ENCODE data around the gene IQCB1.
A peak's percentile ranks its signal among the peaks of the same experiment; 100 is the strongest.
"Not testable (repeated sequence)": the region's sequence is repeated elsewhere in the genome, so short reads cannot be mapped to it uniquely, and the experiment has no call there.

The IQCB1 gene

DNA sequence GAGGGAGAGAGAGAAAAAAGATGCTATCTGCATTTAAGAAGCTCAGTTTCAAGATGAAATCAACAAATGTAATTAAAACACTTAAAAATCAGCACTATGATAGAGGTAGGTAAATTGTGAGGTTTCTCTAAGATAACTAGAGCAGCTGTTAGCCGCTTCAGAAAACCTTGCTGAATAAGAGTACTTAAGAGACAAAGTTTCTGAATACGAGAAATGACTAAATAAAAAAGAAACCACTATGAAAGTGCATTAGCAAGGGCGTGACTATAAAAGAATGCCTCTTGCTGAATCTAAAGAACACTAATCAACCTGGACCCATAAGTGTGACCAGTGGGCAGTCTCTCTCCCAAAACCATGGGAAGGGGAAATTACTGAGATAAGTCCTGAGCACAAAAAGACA is 41.8 kb downstream of the IQCB1 start:
- Histone ChIP-seq H3K4me3 (replicated peaks; ENCODE audit: low read depth, low read length) (peak overlapping the region; percentile 0; the same call in 1 of the 2 replicates), H3K27me3 (replicated peaks; ENCODE audit: control insufficient read depth, insufficient read depth, low read length) (no peaks in the 10 kb centered on the region), H3K36me3 (ENCODE audit: control insufficient read depth, insufficient read depth, low read length) (peaks cover 2% of the 10 kb centered on the region)
- no peak for DNase-seq (ENCODE audit: extremely low read depth, insufficient read length)
- TF ChIP-seq, protein P1, sequence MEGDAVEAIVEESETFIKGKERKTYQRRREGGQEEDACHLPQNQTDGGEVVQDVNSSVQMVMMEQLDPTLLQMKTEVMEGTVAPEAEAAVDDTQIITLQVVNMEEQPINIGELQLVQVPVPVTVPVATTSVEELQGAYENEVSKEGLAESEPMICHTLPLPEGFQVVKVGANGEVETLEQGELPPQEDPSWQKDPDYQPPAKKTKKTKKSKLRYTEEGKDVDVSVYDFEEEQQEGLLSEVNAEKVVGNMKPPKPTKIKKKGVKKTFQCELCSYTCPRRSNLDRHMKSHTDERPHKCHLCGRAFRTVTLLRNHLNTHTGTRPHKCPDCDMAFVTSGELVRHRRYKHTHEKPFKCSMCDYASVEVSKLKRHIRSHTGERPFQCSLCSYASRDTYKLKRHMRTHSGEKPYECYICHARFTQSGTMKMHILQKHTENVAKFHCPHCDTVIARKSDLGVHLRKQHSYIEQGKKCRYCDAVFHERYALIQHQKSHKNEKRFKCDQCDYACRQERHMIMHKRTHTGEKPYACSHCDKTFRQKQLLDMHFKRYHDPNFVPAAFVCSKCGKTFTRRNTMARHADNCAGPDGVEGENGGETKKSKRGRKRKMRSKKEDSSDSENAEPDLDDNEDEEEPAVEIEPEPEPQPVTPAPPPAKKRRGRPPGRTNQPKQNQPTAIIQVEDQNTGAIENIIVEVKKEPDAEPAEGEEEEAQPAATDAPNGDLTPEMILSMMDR (IDR thresholded peaks at IDR 0.05; ENCODE audit: insufficient read depth, low read length, poor library complexity, severe bottlenecking), result no peak

DNA sequence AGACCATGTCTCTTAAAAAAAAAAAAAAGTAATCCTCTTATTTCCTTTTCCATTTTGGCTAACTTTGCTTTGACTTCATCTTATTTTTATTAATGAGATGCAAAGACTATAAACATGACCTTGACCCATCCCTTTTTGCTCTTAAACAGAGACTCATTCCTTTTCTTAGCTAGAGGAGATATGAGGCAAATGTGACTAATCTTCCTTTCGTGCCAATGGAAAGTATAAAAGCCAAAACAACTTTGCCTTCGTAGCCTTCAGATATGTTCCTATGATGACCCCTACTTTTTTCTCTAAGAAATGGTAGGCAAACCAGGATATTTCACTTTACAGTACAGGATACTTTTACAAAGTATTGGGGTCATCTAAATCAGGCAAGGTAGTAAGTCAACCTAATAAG is 48.4 kb downstream of the IQCB1 start:
- no peak overlapping the region for H3K4me3 ChIP-seq (replicated peaks; ENCODE audit: low read depth, low read length)
- H3K36me3 ChIP-seq (ENCODE audit: control insufficient read depth, insufficient read depth, low read length), result peaks cover 5% of the 10 kb centered on the region
- DNase-seq (ENCODE audit: extremely low read depth, insufficient read length), result no peak
- TF ChIP-seq, protein P1 (IDR thresholded peaks at IDR 0.05; ENCODE audit: insufficient read depth, low read length, poor library complexity, severe bottlenecking), result no peak
- H3K27me3 ChIP-seq (replicated peaks; ENCODE audit: control insufficient read depth, insufficient read depth, low read length), result no peaks in the 10 kb centered on the region

DNA sequence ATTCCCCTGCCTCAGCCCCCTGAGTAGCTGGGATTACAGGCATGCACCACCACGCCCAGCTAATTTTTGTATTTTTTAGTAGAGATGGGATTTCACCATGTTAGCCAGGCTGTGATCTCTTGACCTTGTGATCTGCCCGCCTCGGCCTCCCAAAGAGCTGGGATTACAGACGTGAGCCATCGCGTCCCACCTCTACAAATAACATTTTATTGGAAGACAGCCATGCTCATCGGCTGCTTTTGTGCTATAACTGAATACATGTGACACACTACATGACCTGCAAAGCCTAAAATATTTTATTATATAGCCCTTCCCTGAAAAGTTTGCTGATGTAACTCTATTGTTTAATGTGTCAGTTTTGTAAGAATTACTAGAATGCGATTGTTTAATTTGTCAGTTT is 52.1 kb downstream of the IQCB1 start:
- not testable (repeated sequence) for H3K36me3 ChIP-seq (ENCODE audit: control insufficient read depth, insufficient read depth, low read length); H3K27me3 ChIP-seq (replicated peaks; ENCODE audit: control insufficient read depth, insufficient read depth, low read length); DNase-seq (ENCODE audit: extremely low read depth, insufficient read length); H3K4me3 ChIP-seq (replicated peaks; ENCODE audit: low read depth, low read length)

DNA sequence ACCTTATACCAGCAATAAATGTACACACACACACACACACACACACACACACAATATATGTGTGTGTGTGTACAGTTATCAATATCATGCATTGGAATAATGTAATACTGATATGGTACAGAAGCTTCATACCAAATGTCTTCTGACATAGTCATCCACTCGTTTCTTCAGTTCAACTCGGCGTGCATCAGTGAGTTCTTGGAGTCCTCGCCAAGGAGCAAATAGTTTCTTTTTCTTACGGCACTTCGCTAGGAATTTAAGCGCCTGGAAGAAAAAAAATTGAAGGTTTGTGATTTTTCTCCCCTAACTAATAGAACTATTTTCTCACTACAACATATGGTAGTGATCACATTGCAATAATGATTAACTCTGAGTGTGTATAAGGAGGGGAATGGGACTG is 53.2 kb downstream of the IQCB1 start:
- Histone ChIP-seq H3K27me3 (replicated peaks; ENCODE audit: control insufficient read depth, insufficient read depth, low read length) (no peaks in the 10 kb centered on the region), H3K4me3 (replicated peaks; ENCODE audit: low read depth, low read length) (no peak overlapping the region), H3K36me3 (ENCODE audit: control insufficient read depth, insufficient read depth, low read length) (peaks cover 6% of the 10 kb centered on the region)
- TF ChIP-seq, protein P1 (IDR thresholded peaks at IDR 0.05; ENCODE audit: insufficient read depth, low read length, poor library complexity, severe bottlenecking), result no peak
- no peak for DNase-seq (ENCODE audit: extremely low read depth, insufficient read length)

DNA sequence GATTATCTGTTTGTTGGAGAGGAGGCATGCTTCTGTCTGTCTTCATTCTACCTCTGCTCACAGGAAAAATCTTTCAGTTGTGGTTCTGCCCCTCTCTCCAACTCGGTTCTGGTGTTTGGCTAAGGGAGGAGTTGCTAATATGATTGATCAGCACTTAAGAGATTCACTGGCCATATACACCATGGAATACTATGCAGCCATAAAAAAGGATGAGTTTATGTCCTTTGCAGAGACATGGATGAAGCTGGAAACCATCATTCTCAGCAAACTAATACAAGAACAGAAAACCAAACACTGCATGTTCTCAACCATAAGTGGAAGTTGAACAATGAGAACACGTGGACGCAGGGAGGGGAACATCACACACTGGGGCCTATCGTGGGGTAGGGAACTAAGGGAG is 59.8 kb downstream of the IQCB1 start:
- DNase-seq (ENCODE audit: extremely low read depth, insufficient read length); H3K27me3 ChIP-seq (replicated peaks; ENCODE audit: control insufficient read depth, insufficient read depth, low read length); H3K4me3 ChIP-seq (replicated peaks; ENCODE audit: low read depth, low read length); H3K36me3 ChIP-seq (ENCODE audit: control insufficient read depth, insufficient read depth, low read length): not testable (repeated sequence)

DNA sequence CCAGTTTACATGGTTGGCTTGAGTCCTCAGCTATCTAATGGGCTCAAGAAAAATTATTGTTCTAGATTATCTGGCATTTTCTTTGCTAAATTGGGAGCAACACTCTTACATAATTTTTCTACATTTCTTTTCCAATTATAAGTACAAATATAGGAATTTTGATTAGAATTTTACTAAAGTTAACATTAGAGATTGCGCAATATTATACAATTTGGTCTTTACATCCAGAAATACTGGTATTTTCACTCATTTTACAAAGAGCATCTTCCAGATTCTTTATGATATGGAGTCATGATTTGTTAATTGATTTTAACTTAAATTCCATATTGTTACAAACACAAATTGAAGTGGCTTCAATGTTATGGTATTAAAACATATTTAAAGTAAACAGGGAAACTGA is 65.6 kb downstream of the IQCB1 start:
- no peak for DNase-seq (ENCODE audit: extremely low read depth, insufficient read length)
- TF ChIP-seq, protein P1 (IDR thresholded peaks at IDR 0.05; ENCODE audit: insufficient read depth, low read length, poor library complexity, severe bottlenecking), result no peak
- H3K4me3 ChIP-seq (replicated peaks; ENCODE audit: low read depth, low read length), result no peak overlapping the region
- no peaks in the 10 kb centered on the region for H3K27me3 ChIP-seq (replicated peaks; ENCODE audit: control insufficient read depth, insufficient read depth, low read length)
- peaks cover 5% of the 10 kb centered on the region for H3K36me3 ChIP-seq (ENCODE audit: control insufficient read depth, insufficient read depth, low read length)

DNA sequence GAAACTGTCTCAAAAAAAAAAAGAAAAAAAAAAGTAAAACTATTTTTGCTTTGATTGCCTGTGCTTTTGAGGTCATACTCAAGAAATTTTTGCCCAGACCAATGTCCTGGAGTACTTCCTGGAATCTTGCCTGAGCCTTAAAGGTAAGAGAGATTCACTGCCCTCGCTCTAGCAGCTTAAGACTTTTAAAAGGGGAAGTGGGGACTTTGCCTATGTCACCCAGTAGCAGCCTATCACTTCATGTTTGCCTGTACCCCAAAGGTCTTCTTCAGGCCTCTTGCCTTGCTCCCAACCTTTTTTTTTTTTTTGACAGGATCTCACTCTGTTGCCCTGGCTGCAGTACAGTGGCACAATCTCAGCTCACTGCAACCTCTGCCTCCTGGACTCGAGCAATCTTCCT is 66.4 kb downstream of the IQCB1 start:
- Histone ChIP-seq H3K27me3 (replicated peaks; ENCODE audit: control insufficient read depth, insufficient read depth, low read length) (no peaks in the 10 kb centered on the region), H3K4me3 (replicated peaks; ENCODE audit: low read depth, low read length) (no peak overlapping the region), H3K36me3 (ENCODE audit: control insufficient read depth, insufficient read depth, low read length) (peaks cover 5% of the 10 kb centered on the region)
- DNase-seq (ENCODE audit: extremely low read depth, insufficient read length), result no peak
- TF ChIP-seq, protein P1 (IDR thresholded peaks at IDR 0.05; ENCODE audit: insufficient read depth, low read length, poor library complexity, severe bottlenecking), result no peak
